OCI-LY3 (cell line): Measurements from ENCODE around the gene CACNA2D1.

Source experiments
- EZH2phosphoT487 ChIP-seq: fragments of 200-600 bp; shearing (Covaris generic); IDR thresholded peaks from 2 replicates; pipeline ENCODE4 v1.6.1; 2018; ENCODE audit warnings: antibody characterized with exemption, mixed run types, low read depth
- TF ChIP-seq, protein P1 (sequence below): fragments of 200-600, 300-600 bp; sonication (generic); IDR thresholded peaks from 2 replicates; pipeline ENCODE4 v1.5.1; 2014; ENCODE audit warnings: antibody characterized with exemption, low read length, low read depth

DNA sequence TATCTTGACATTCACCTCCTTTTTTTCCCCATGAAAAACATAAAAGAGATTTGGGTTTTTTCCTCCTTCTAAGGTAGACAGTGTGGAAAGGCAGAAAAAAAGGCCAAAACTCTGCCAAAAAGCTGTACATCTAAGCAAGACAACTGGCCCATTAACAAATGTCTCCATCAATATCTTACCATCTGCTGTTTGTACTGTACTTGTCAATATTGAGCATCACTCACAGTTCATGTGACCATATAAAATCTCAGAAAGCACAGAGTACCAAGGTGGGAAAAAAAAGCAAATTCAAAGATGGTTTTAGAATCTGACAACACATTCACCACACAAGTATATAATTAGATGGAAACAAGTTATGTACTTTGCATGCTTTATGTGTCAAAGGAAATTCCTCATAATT lies 52.6 kb downstream of the CACNA2D1 start:
- TF ChIP-seq, protein P1, sequence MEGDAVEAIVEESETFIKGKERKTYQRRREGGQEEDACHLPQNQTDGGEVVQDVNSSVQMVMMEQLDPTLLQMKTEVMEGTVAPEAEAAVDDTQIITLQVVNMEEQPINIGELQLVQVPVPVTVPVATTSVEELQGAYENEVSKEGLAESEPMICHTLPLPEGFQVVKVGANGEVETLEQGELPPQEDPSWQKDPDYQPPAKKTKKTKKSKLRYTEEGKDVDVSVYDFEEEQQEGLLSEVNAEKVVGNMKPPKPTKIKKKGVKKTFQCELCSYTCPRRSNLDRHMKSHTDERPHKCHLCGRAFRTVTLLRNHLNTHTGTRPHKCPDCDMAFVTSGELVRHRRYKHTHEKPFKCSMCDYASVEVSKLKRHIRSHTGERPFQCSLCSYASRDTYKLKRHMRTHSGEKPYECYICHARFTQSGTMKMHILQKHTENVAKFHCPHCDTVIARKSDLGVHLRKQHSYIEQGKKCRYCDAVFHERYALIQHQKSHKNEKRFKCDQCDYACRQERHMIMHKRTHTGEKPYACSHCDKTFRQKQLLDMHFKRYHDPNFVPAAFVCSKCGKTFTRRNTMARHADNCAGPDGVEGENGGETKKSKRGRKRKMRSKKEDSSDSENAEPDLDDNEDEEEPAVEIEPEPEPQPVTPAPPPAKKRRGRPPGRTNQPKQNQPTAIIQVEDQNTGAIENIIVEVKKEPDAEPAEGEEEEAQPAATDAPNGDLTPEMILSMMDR: no peak
- TF ChIP-seq EZH2phosphoT487: no peak
